ENCODE measurements around the gene GRIA1. TPM values are rescaled to one million over a fixed set of nuclear protein-coding genes. Genes with fewer than 3 reads are reported as not detected.

Gene GRIA1
- total and polyA plus RNA-seq, 2 of the 4 experiments (the other 2 are of a cell fraction): 0.48 to 1.3 TPM

GRCh38 chr5:153489611-153490010, 859 bp upstream of the GRIA1 start:
- DNase-seq (peak; percentile 61), ATAC-seq (ENCODE audit: low read depth) (peak; percentile 82)
- TF ChIP-seq BHLHE40 (IDR thresholded peaks at IDR 0.05; ENCODE audit: low read depth, low read length) (no peak), MXI1 (IDR thresholded peaks at IDR 0.05; ENCODE audit: borderline replicate concordance, low read depth, low read length) (no peak), SMC3 (IDR thresholded peaks at IDR 0.05; ENCODE audit: low read depth, low read length) (no peak), CTCF (conservative IDR thresholded peaks at IDR 0.05; ENCODE audit: low read depth, low read length) (no peak), USF2 (IDR thresholded peaks at IDR 0.05; ENCODE audit: low read depth, low read length) (no peak), POLR2A (IDR thresholded peaks at IDR 0.05; ENCODE audit: low read depth, low read length) (no peak), CHD1 (IDR thresholded peaks at IDR 0.05; ENCODE audit: low read depth, low read length) (no peak), FOS (IDR thresholded peaks at IDR 0.05; ENCODE audit: low read depth, low read length) (no peak), MAFK (IDR thresholded peaks at IDR 0.05; ENCODE audit: low read depth, low read length) (no peak), RCOR1 (IDR thresholded peaks at IDR 0.05; ENCODE audit: insufficient replicate concordance, low read length) (no peak), MAZ (IDR thresholded peaks at IDR 0.05; ENCODE audit: borderline replicate concordance, low read depth, low read length) (no peak), RFX5 (IDR thresholded peaks at IDR 0.05; ENCODE audit: low read depth, low read length) (no peak), CEBPB (IDR thresholded peaks at IDR 0.05; ENCODE audit: low read depth, low read length) (no peak), RAD21 (IDR thresholded peaks at IDR 0.05; ENCODE audit: low read length) (no peak)
- H2AK9ac ChIP-seq (replicated peaks; ENCODE audit: low read depth, low read length, poor library complexity): no peak overlapping the region
- H3K56ac ChIP-seq (ENCODE audit: extremely low read depth, insufficient read depth, low read length): no peak overlapping the region
- intact Hi-C loops (cut with micrococcal nuclease): loop anchor here (5.0 kb wide), 1 partner anchor 957 kb away; no protein-coding TSS in a partner anchor
- H2BK120ac ChIP-seq (ENCODE audit: low read depth, low read length): no peak overlapping the region
- H3K4ac ChIP-seq (ENCODE audit: low read depth, low read length): no peak overlapping the region
- H2BK20ac ChIP-seq (ENCODE audit: low read depth, low read length): no peak overlapping the region
- H4K5ac ChIP-seq (ENCODE audit: low read depth, low read length): no peak overlapping the region
- no peak overlapping the region for H3K23ac ChIP-seq (ENCODE audit: low read depth, low read length)
- H4K20me1 ChIP-seq (ENCODE audit: insufficient read depth, low read length): no peaks in the 10 kb centered on the region
- H3K79me1 ChIP-seq (ENCODE audit: low read depth in 1 of 2, low read length in 2 of 2): no peaks in the 10 kb centered on the region
- H4K91ac ChIP-seq (ENCODE audit: insufficient read depth, low read depth, low read length): no peak overlapping the region
- no peaks in the 10 kb centered on the region; the same call in 1 of the 2 replicates for H3K27me3 ChIP-seq (ENCODE audit: control insufficient read depth, insufficient read depth, low read length)
- H3K36me3 ChIP-seq (ENCODE audit: control insufficient read depth, insufficient read depth, low read length): no peaks in the 10 kb centered on the region
- no CpG with 5 or more reads among the region's 3 CpGs for WGBS, 2 experiments (ENCODE audit: extremely low coverage in 2 of 2, insufficient read length in 1 of 2)
- H3K9ac ChIP-seq (ENCODE audit: low read depth, low read length): no peak overlapping the region
- H3K4me1 ChIP-seq (ENCODE audit: control insufficient read depth, insufficient read depth, low read length): no peaks in the 10 kb centered on the region; the same call in 1 of the 2 replicates
- no peak overlapping the region for H3K4me2 ChIP-seq (ENCODE audit: low read depth, low read length)
- H2AFZ ChIP-seq (replicated peaks; ENCODE audit: low read length, poor library complexity): no peak overlapping the region
- no peak overlapping the region for H3K4me3 ChIP-seq (ENCODE audit: insufficient read depth, low read depth, low read length)
- H3K27ac ChIP-seq (ENCODE audit: insufficient read depth, low read length): no peak overlapping the region
- H2AK5ac ChIP-seq (ENCODE audit: low read depth, low read length): no peak overlapping the region
- no peak overlapping the region for H2BK15ac ChIP-seq (ENCODE audit: low read depth, low read length)
- H4K8ac ChIP-seq (ENCODE audit: low read depth in 2 of 2, low read length in 2 of 2): no peak overlapping the region
- H3K14ac ChIP-seq (replicated peaks; ENCODE audit: low read depth, low read length): no peak overlapping the region
- no peak overlapping the region for H3K18ac ChIP-seq (ENCODE audit: low read depth, low read length)
- no peak overlapping the region for H2BK5ac ChIP-seq (ENCODE audit: low read depth, low read length, poor library complexity, severe bottlenecking)
- BruUV-seq (replicated peaks): no TSS peak
- H3K9me1 ChIP-seq (ENCODE audit: insufficient read depth, low read length): no peaks in the 10 kb centered on the region
- ChIA-PET POLR2A (ENCODE audit: unreplicated experiment) (no interaction called here), CTCF (no interaction called here)
- in situ Hi-C loops (cut with MboI; ENCODE audit: low sequenced_read_pairs): loop anchor here (10.0 kb wide), 1 partner anchor 475 kb away; no protein-coding TSS in a partner anchor
- dilution Hi-C loops (cut with HindIII; ENCODE audit: low sequenced_read_pairs, unreplicated experiment): no loop called here
- H3K9me3 ChIP-seq (ENCODE audit: control insufficient read depth, insufficient read depth, low read length): no peaks in the 10 kb centered on the region
